Ascending aorta (tissue), 2 donors: Measurements from ENCODE around the gene UBE2V1. TPM values are rescaled to one million over a fixed set of nuclear protein-coding genes. Genes with fewer than 3 reads are reported as not detected.
A peak's percentile ranks its signal among the peaks of the same experiment; 100 is the strongest.

Experiments
- DNase-seq, 2 donors: peaks; one replicate each; pipeline ENCODE4 v3.0.0-alpha.2; 2019; ENCODE audit warnings: low spot score in 2 of 2
- H3K27ac ChIP-seq, 2 donors: fragments of 200-600 bp; sonication (generic); one replicate each; pipeline ENCODE4 v1.5.1; 2016 to 2017; ENCODE audit warnings: mild to moderate bottlenecking in 1 of 2
- H3K27me3 ChIP-seq: fragments of 200-600 bp; sonication (generic); one replicate; pipeline ENCODE4 v1.5.1; 2017
- H3K36me3 ChIP-seq, 2 donors: fragments of 200-600 bp; sonication (generic); one replicate each; pipeline ENCODE4 v1.5.1; 2016
- H3K4me1 ChIP-seq, 2 donors: fragments of 200-600 bp; sonication (generic); one replicate each; pipeline ENCODE4 v1.5.1; 2016 to 2017; ENCODE audit warnings: mild to moderate bottlenecking in 1 of 2
- H3K4me3 ChIP-seq, 2 donors: fragments of 200-600 bp; sonication (generic); one replicate each; pipeline ENCODE4 v1.5.1; 2016 to 2017; ENCODE audit warnings: mild to moderate bottlenecking in 1 of 2
- H3K9me3 ChIP-seq, 2 donors: fragments of 200-600 bp; sonication (generic); one replicate each; pipeline ENCODE4 v1.5.1; 2016
- intact Hi-C: fragments of 100-400 bp; cut with DNase I; formaldehyde crosslinking; loops from one replicate; pipeline ENCODE4 v1.15.1; 2023
- total RNA-seq: library from RNA; depleted of rRNA; stranded (reverse); fragments of >200 nt; gene quantifications from one replicate; pipeline ENCODE4 v1.1.0, GENCODE V29; 2016
- TF ChIP-seq, protein P1 (sequence below), 3 experiments: fragments of 200-600 bp in 2 of 3; fragments of 450-650 bp in 1 of 3; sonication (generic) in 2 of 3; IDR thresholded peaks; one replicate each; pipeline ENCODE4 v1.5.1; 2016 to 2019; ENCODE audit warnings: antibody characterized with exemption in 3 of 3, mild to moderate bottlenecking in 1 of 3, moderate library complexity in 1 of 3

The UBE2V1 gene
- total RNA-seq, 1 donor from 2014 or later: 39.4 TPM

DNA sequence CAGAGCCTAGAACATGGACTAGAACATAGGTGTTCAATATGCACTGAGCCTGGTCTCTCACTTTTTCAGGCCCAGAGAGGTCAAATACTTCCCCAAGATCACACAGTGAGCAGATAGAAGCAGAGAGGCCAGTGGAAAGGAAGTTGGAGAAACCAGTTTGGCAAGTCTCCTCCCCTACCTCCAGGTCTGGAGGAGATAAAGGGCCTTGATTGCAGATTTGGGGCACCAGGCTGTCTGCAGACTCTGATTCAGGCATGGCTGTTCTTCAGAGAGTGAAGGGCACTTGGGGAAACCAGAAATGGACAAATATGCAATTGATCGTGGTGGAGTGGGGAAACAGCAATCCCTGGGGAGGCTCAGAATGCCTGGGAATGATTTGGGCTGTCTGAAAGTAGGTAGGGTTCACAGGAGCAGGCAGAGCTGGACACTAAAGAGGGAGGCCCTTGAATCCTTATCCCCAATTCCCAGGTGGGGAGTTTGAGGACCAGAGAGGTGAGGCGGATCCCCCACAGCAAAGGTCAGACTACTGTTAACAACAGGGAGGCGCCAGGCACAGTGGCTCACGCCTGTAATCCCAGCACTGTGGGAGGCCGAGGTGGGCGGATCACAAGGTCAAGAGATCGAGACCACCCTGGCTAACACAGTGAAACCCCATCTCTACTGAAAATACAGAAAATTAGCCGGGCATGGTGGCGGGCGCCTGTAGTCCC, 38.2 kb upstream of the UBE2V1 start:
- peaks cover 10 to 31% of the 10 kb centered on the region in 2 donors for H3K4me1 ChIP-seq

DNA sequence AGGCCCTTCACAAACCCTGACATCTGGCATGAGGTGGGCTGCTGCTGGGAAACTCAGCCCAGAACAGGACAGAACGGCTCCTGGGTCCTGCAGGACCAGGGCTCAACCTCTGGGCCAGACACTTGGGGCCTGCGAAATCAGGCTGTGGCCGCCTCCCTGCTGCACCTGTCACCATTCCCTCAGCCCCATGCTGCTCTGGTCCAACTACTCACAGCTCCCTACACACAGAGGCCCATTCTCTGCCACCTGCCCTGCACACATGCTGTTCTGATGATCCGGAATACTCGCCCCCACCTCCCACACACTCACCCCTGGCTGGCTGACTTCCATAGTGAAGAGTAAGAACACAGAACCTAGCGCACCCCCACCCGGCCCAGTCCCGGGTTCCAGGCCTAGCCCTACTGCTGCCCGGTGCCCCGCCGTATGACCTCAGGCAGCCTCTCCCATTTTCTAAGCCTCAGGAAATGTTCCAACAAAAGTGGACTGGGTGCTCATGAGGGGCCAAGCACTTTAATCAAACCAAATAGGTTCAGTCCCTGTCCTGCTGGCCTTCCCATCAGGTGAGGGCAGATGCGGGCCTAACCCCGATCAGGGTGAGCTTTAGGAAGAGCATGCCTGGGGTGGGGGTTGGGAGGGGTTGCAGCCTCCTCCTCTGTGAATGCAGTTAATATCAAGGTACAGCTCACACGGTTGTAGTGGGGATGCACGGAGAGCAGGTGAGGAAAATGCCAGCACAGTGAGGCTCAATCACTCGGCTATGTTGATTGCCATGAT, 36.7 kb upstream of the UBE2V1 start:
- intact Hi-C loops: no loop called here
- H3K36me3 ChIP-seq: peaks cover 12 to 13% of the 10 kb centered on the region in 2 donors
- H3K27me3 ChIP-seq: no peaks in the 10 kb centered on the region
- no peaks in the 10 kb centered on the region for H3K9me3 ChIP-seq
- TF ChIP-seq, protein P1, sequence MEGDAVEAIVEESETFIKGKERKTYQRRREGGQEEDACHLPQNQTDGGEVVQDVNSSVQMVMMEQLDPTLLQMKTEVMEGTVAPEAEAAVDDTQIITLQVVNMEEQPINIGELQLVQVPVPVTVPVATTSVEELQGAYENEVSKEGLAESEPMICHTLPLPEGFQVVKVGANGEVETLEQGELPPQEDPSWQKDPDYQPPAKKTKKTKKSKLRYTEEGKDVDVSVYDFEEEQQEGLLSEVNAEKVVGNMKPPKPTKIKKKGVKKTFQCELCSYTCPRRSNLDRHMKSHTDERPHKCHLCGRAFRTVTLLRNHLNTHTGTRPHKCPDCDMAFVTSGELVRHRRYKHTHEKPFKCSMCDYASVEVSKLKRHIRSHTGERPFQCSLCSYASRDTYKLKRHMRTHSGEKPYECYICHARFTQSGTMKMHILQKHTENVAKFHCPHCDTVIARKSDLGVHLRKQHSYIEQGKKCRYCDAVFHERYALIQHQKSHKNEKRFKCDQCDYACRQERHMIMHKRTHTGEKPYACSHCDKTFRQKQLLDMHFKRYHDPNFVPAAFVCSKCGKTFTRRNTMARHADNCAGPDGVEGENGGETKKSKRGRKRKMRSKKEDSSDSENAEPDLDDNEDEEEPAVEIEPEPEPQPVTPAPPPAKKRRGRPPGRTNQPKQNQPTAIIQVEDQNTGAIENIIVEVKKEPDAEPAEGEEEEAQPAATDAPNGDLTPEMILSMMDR (IDR thresholded peaks at IDR 0.05): no peak
- no peak overlapping the region for H3K4me3 ChIP-seq
- peaks cover 10 to 36% of the 10 kb centered on the region in 2 donors for H3K4me1 ChIP-seq
- peak overlapping the region in 1 of 2 donors; percentile 24 for H3K27ac ChIP-seq
- no peak for DNase-seq

More for the DNA sequence above, 38.2 kb upstream of the UBE2V1 start:
- no peaks in the 10 kb centered on the region for H3K9me3 ChIP-seq
- DNase-seq: no peak
- H3K4me3 ChIP-seq: peak overlapping the region; percentile 10 to 84
- intact Hi-C loops: no loop called here
- TF ChIP-seq, protein P1 (IDR thresholded peaks at IDR 0.05): no peak
- peak overlapping the region; percentile 20 to 76 for H3K27ac ChIP-seq
- no peaks in the 10 kb centered on the region for H3K27me3 ChIP-seq
- H3K36me3 ChIP-seq: peaks cover 12 to 13% of the 10 kb centered on the region in 2 donors

DNA sequence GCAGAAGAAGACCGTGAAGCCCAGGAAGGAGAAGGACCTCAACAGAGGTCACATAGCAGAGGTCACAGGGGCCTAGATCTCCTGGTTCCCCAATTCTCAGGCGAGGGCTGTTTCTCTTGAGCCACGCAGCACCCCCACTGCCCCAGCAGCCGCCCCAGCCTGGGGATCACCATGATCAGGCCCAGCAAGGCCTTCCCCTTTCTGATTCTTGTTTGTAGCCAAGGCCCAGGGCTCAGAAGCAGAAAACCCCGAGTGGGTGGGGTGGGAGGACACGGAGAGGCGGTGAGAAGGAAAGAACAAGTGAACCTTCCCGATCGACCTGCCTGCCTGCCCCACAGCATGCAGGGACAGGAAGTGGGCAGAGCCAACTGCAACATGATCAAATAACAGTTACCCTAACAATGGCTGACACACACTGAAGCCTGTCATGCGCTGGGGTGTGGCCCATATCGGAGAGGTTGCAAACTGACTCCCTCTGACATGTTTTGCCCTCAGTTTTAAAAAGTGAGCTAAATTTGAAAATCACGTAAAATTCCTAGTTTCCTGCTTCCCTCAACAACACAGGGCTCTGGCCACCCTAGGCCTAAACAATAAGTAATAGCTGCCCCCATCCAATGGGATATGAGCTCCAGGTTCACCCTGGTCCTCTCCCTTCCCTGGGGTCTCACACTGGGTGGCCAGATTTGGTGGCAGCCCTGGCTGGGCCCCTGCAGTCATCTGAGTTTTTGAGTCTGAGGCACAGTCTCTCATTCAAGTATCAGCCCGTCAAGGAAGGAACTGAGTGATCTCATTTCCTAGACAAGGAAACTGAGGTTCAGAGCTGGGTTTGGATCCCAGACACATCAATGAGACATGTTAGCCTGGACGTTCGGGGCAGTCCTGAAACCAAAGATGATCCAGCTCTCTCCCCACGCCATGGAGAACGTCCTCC, 34.0 kb upstream of the UBE2V1 start:
- Histone ChIP-seq H3K4me3 (no peak overlapping the region), H3K27ac (peak overlapping the region; percentile 47 to 65)

DNA sequence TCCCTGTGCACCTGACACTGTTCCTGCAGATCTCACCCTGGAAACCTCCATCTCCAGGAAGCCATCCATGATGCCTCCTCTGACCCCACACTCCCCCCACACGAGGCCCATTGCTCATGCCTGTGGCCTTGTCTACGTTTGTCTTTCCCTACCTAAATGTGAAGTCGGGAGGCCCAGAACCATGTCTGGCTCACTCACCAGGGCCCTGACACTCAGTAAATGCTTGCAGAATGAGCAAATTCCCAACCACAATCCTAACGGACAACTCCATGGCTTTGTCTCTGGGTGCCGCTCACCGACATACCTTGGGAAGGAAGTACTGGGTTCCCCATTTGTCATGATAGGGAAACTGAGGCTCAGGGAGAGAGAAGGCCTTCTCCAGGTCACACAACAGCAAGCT, 33.3 kb upstream of the UBE2V1 start:
- Histone ChIP-seq H3K9me3 (no peaks in the 10 kb centered on the region), H3K4me1 (peaks cover 6 to 20% of the 10 kb centered on the region in 2 donors), H3K36me3 (peaks cover 29 to 30% of the 10 kb centered on the region in 2 donors), H3K27me3 (no peaks in the 10 kb centered on the region), H3K27ac (peak overlapping the region; percentile 47 to 65), H3K4me3 (no peak overlapping the region)
- intact Hi-C loops: no loop called here
- TF ChIP-seq, protein P1 (IDR thresholded peaks at IDR 0.05): no peak
- no peak for DNase-seq

More for the DNA sequence above, 34.0 kb upstream of the UBE2V1 start:
- intact Hi-C loops: no loop called here
- TF ChIP-seq, protein P1 (IDR thresholded peaks at IDR 0.05): no peak
- peak in 1 of 2 donors; percentile 31 for DNase-seq
- Histone ChIP-seq H3K4me1 (peaks cover 7 to 23% of the 10 kb centered on the region in 2 donors), H3K36me3 (peaks cover 23 to 27% of the 10 kb centered on the region in 2 donors), H3K9me3 (no peaks in the 10 kb centered on the region), H3K27me3 (no peaks in the 10 kb centered on the region)

DNA sequence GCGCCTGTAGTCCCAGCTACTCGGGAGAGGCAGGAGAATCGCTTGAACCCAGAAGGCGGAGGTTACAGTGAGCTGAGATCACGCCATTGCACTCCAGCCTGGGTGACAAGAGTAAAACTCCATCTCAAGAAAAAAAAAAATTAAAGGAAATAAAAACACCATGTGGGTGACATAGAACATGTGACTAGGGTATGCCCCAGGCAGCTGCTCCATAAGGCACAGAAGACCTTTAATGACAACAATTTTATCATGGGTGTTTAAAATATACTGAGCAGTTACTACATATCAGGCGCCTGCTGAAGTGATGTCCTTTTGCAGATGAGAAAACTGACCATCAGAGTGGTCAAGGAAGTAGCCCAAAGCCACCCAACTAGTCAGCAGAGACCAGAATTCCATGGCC, 32.6 kb upstream of the UBE2V1 start:
- TF ChIP-seq, protein P1 (IDR thresholded peaks at IDR 0.05): no peak
- Histone ChIP-seq H3K36me3 (peaks cover 27 to 29% of the 10 kb centered on the region in 2 donors), H3K9me3 (no peaks in the 10 kb centered on the region), H3K27ac (peak overlapping the region in 1 of 2 donors; percentile 64), H3K27me3 (no peaks in the 10 kb centered on the region), H3K4me1 (peaks cover 6 to 20% of the 10 kb centered on the region in 2 donors), H3K4me3 (no peak overlapping the region)
- intact Hi-C loops: no loop called here
- DNase-seq: no peak
